ENCODE results near the gene TSEN15.

TSEN15 gene

DNA sequence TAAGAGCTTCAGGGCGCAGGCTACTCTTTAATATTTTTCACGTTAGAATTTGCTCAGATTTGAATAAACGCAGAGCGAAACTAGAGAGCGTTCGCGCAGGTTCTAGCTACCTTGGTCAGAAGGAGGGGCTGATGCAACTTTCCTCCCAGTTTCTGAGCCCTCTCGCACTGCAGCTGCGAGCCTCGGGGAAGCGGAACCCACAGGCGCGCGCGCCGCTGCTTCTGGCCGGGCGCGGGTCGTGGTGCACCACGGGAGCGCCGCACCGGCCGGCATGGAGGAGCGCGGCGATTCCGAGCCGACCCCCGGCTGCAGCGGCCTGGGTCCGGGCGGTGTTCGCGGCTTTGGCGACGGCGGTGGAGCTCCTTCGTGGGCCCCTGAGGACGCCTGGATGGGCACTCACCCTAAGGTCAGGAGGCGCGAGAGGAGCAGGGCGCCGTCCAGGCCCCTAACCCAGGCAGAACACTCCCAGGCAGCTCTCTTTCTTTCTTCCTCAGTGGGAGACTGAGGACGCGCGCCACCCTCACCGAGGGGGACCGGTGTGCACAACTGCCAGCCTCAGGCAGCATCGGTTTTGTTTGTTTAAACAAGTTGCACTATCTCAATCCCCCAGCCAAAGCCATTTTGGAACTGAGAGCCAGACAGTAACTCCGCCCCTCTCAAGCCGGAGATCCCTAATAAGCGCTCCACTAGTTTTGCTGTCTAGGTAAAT, at the start of gene TSEN15:
Gene TSEN15 (plus strand): TSS at position 246 of the 709 bp plus-strand sequence. CDS start 26 bp downstream, at position 272.
- DNase-seq (ENCODE audit: low read depth) = peak; percentile 71

- DNase-seq (ENCODE audit: low read depth) = no peak
Measured at GRCh38 chr1:184002071-184002470, 49.5 kb upstream of the TSEN15 start.

GRCh38 chr1:184004935-184005334, 46.6 kb upstream of the TSEN15 start:
- no peak for DNase-seq (ENCODE audit: low read depth)

DNA sequence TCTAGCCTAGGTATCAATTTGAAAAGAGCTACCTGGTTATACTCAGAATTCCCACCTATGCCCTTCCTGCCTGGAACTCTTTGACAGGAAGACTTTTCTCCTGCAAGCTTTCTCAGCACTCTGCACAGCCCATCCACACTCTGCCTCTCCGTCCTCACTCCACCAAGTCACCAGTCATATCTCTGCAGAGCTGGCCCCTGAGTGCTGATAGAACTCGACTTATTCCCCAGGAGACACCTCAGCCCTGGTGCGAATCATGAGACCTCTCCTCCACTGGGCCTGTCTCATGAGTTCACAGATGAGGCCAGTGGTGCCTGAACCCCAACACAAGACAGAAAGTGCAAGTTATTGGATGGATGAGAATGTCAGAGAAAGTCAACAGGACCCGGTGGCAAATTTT, 46.0 kb upstream of the TSEN15 start:
- no peak for DNase-seq (ENCODE audit: low read depth)

DNA sequence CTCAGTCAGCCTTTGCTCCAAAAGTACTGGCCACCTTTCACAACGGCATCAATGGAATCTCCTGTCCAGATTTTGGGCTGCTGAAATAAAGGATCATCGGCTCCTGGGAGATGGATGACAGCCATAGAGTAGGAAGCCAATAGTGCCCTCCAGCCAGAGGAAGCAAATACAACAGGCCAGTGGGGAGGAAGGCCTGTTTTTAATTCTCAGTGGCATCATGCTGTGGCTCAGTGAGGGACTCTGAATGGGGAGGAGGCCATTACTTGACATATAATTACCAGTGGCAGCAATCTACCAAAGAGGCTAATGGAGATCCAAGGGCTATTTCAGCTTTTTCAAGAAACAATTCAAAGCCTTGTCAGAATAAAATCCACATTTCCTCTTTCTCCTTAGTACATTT, 40.7 kb upstream of the TSEN15 start:
- DNase-seq (ENCODE audit: low read depth) = no peak

DNA sequence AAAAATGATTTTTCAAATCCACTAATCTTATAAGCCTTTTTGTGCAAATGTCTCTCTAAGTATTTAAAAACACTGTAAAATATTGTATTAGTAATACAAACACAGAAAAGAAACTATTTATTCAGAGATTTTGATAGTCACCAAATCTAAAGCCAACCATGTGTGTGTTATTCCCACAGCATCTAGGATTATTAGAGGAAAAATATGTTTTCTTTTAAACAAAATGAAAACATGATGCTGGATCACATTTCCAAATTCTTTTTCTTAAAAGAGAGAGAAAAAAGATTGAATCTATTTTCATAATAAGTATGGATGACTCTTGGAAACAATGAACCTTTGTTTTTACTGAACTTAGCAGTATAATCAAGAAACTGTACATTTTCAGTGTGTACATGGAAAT, 39.3 kb upstream of the TSEN15 start:
- DNase-seq (ENCODE audit: low read depth) = no peak

DNA sequence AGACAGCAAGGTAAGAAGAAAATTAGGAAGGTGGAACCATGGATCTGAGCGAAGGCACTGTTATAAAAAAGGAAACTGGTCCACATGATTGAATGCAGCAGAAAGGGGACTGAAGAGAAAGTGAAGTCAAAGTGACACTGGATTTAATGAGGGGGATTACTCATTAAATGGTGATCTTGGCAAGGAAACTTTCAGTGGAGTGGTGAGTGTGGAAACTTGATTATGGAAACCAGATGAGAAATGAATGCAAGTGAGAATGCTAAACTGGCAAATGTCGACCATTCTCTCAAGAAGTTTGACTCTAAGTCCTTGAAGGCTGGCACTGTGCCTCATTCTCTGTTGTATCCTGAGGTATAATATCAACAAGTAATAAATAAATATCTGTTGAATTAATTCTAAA, 37.3 kb upstream of the TSEN15 start:
- DNase-seq (ENCODE audit: low read depth) = no peak

DNA sequence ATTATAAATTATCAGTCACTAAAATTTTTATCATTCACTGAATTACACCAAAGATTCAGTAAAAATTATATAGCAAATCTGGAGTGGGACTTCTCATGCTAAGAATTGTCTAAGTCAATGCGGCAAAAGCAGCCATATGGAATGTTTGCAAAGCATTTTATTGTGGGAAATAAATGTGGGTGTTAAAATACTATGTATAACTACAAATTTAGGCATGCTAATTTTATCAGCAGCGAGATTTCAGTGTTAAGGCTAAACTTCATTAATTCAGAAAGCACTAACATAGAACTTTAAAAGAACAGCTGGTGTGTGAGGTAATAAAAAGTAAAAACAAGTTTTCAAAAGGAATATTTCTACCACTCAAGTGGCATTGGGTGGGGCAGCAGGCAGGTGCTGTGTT, 35.4 kb upstream of the TSEN15 start:
- no peak for DNase-seq (ENCODE audit: low read depth)

- no peak for DNase-seq (ENCODE audit: low read depth)
Measured at GRCh38 chr1:184017306-184017705, 34.2 kb upstream of the TSEN15 start.

- no peak for DNase-seq (ENCODE audit: low read depth)
Measured at GRCh38 chr1:184018622-184019021, 32.9 kb upstream of the TSEN15 start.

- no peak for DNase-seq (ENCODE audit: low read depth)
Measured at GRCh38 chr1:184019069-184019468, 32.5 kb upstream of the TSEN15 start.

DNA sequence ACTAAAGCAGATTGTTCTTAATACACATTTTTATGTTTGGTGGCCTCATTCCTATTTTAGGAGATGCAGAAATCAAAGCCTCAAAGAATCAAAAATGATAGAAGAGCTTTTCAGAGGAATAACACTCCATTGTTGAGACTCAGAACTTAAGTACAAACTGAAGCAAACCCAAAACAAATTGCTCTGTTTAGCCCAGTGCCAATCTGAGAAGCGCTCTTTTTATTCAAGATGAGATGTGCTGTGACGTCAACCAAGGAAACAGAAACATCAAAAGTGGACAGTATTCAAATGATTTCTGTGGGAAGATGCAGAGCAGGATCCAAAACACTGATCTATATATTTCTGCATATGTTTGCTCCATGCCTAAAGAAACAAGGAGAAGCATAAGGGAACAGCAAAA, 32.0 kb upstream of the TSEN15 start:
- DNase-seq (ENCODE audit: low read depth) = no peak

GRCh38 chr1:184020328-184020727, 31.2 kb upstream of the TSEN15 start:
- DNase-seq (ENCODE audit: low read depth) = no peak

- DNase-seq (ENCODE audit: low read depth) = no peak
Measured at GRCh38 chr1:184020855-184021254, 30.7 kb upstream of the TSEN15 start.

DNA sequence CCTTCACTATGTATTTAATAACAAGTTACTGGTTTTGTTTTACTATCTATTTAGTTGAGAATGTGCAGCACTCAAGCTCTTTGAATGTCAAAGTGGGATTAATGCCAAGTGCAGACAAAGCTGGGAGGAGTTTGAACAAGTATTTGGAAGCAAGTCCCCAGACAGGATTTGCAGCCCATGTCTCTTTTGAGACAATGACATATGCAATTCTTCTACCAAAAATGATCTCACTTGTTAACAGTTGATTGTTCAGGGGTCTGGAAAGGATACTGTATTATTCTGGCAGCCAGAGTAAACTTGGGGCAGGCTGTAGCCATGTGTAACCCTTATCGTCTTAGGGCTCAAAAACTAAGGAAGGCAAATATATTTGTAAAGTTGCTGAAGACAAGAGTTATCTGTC, 29.8 kb upstream of the TSEN15 start:
- DNase-seq (ENCODE audit: low read depth) = no peak

- DNase-seq (ENCODE audit: low read depth) = no peak
Measured at GRCh38 chr1:184022668-184023067, 28.9 kb upstream of the TSEN15 start.

DNA sequence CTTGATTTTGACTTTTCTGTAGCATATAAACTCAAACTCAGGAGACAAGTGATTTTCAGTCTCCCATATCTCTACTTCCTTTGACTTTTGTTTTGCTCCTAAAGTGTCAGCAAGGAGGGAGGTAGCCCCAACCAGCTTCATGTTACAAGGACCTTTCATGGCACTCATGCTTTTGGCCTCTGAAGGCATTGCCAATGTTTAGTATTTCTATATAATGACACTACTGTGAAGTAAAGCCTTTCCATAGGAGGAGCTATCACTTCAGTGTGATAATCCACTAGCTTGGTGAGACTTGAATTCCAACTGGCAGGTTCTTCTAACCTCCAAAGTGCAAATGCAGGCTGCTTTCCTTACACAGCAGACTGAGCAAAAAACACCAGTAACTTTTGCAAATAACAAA, 28.4 kb upstream of the TSEN15 start:
- DNase-seq (ENCODE audit: low read depth) = no peak

- DNase-seq (ENCODE audit: low read depth) = no peak
Measured at GRCh38 chr1:184025242-184025675, 26.3 kb upstream of the TSEN15 start.

- no peak for DNase-seq (ENCODE audit: low read depth)
Measured at GRCh38 chr1:184027826-184028695, 23.5 kb upstream of the TSEN15 start.

DNA sequence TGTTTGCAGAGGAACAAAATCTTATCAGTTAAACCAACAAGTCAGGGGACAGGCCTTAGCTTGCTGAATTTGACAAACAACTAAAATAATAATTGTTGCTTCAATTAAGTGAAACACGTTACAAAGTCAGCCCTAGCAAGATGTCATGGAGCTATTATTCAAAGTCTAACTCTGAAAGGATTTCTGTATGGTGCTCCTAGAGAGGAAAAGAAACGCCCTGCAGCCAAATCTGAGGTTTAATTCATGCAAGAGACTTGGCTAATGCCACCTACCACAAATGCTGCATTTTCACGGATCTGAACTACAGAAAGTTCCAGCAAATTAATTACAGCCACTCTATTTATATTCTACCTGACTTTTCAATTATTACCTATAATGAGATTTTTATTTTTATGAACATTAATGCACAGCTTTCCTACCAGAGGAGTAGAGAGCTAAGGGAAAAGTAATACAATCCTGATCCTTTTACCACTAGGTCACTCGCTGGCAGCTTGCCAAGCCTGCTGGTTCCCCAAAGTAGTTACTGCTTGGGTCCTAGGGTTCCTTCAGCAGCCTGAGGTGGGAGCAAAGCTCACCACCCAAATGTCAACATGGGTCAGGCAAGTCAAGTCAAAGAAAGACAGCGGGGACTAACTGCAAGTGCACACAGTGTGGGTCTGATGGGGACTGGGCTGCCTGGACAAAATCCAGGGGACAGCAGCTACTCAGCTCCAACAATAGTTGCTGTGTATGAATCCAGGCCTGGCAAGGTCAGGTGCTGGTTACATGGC, 22.5 kb upstream of the TSEN15 start:
- no peak for DNase-seq (ENCODE audit: low read depth)

DNA sequence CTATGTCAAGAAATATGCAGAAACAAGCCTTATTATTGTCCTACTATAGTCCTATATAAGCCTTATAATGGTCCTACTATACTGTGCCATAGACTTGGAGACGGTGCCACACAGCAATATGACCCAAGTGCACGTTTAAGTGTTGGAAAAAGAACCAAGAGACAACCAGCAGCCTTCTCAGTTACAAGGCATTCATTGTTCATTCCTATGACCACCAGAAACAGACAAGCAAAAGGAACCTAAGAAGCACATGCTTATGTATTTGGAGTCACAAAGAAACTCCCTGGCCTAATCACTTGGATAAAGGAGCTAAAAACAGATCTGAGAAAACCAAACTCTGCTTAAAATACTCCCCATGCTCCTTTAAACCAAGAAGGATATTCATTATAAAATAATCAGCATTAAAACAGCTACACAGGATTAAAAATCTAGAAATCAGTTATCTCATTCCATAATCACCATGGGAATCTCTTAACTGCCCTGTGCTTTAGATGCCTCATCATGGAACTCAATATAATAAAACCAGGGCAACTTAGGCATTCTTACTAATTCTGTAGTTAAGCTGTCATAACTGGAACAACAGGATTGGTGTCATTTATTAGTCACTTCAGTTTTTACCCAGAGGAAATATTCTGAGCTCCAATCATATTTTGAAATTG, 21.0 kb upstream of the TSEN15 start:
- no peak for DNase-seq (ENCODE audit: low read depth)

DNA sequence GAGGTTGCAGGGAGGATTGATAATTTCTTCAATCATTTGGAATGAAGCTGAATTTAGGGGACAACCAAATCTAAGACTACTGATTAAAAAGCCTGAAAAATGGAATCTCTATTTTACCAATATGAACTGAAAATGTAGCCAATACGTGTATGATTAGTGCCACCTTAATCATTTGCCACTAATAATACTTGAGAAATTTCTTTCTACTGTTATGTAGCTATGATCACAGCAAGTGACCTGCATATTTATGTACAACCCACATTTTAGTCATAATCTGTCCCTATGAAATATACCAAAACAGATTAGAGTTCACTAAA, 20.5 kb upstream of the TSEN15 start:
- no peak for DNase-seq (ENCODE audit: low read depth)

All from stimulated activated CD8-positive, alpha-beta memory T cell treated with anti-CD3 and anti-CD28 coated beads, Interleukin-4, amount 100 ng/mL, for 24 hours (primary cell).